NOMO-1 treated with dmso at 0.1 percent for 144 hours (cell line): Measurements from ENCODE around the gene CNTNAP3B.
"Not testable (repeated sequence)": the region's sequence is repeated elsewhere in the genome, so short reads cannot be mapped to it uniquely, and the experiment has no call there.

Experiments
- DNase-seq: peaks from one replicate; lab custom pipeline; 2025; ENCODE audit not compliant: unreplicated experiment; lab: John Stamatoyannopoulos, UW

CNTNAP3B gene

GRCh38 chr9:42129073-42129729 is at the start of gene CNTNAP3B:
TSS of gene CNTNAP3B (minus strand) at chr9:42129426. CDS start at chr9:42129094, 332 bp downstream.
- not testable (repeated sequence) for DNase-seq

- not testable (repeated sequence) for DNase-seq
These were observed 31.1 kb upstream of the CNTNAP3B start for GRCh38 chr9:42160299-42160698.

GRCh38 chr9:42127056-42127841 is 2.0 kb downstream of the CNTNAP3B start:
- not testable (repeated sequence) for DNase-seq

- not testable (repeated sequence) for DNase-seq
These were observed 8.2 kb downstream of the CNTNAP3B start for GRCh38 chr9:42121007-42121406.

GRCh38 chr9:42095929-42096328 is 33.3 kb downstream of the CNTNAP3B start:
- DNase-seq: not testable (repeated sequence)

- not testable (repeated sequence) for DNase-seq
These were observed 44.7 kb downstream of the CNTNAP3B start for GRCh38 chr9:42084559-42084952.

- not testable (repeated sequence) for DNase-seq
These were observed 45.2 kb downstream of the CNTNAP3B start for GRCh38 chr9:42083877-42084558.

GRCh38 chr9:42080376-42080775 is 48.9 kb downstream of the CNTNAP3B start:
- DNase-seq: not testable (repeated sequence)

- DNase-seq: not testable (repeated sequence)
These were observed 54.4 kb downstream of the CNTNAP3B start for GRCh38 chr9:42074868-42075267.

- not testable (repeated sequence) for DNase-seq
These were observed 58.2 kb downstream of the CNTNAP3B start for GRCh38 chr9:42071026-42071425.

GRCh38 chr9:42070035-42070799 is 59.0 kb downstream of the CNTNAP3B start:
- DNase-seq: not testable (repeated sequence)

GRCh38 chr9:42053874-42054273 is 75.4 kb downstream of the CNTNAP3B start:
- not testable (repeated sequence) for DNase-seq

GRCh38 chr9:42050701-42051100 is 78.5 kb downstream of the CNTNAP3B start:
- DNase-seq: not testable (repeated sequence)

- DNase-seq: not testable (repeated sequence)
These were observed 84.7 kb downstream of the CNTNAP3B start for GRCh38 chr9:42044422-42045010.

- not testable (repeated sequence) for DNase-seq
These were observed 95.7 kb downstream of the CNTNAP3B start for GRCh38 chr9:42033541-42033940.

- not testable (repeated sequence) for DNase-seq
These were observed 108.6 kb downstream of the CNTNAP3B start for GRCh38 chr9:42020639-42021038.

GRCh38 chr9:42018220-42018922 is 110.9 kb downstream of the CNTNAP3B start:
- not testable (repeated sequence) for DNase-seq

GRCh38 chr9:42014317-42014716 is 114.9 kb downstream of the CNTNAP3B start:
- DNase-seq: not testable (repeated sequence)

- DNase-seq: not testable (repeated sequence)
These were observed 137.6 kb downstream of the CNTNAP3B start for GRCh38 chr9:41991607-41992006.

- not testable (repeated sequence) for DNase-seq
These were observed 149.0 kb downstream of the CNTNAP3B start for GRCh38 chr9:41980271-41980670.
